ENCODE results near the gene CCT8.

DNA sequence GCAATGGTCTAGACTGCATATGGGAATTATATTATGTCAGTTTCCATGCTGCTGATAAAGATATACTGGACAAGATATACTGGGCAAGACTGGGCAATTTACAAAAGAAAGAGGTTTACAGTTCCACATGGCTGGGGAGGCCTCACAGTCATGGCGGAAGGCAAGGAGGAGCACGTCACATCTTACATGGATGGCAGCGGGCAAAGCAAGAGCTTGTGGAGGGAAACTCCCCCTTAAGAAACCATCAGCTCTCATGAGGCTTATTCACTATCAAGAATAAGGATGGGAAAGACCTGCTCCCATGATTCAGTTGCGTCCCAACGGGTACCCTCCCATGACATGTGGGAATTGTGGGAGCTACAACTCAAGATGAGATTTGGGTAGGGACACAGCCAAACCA lies 21.2 kb downstream of the CCT8 start:
- no peak for TF ChIP-seq FOXK2 (IDR thresholded peaks at IDR 0.05)
- TF ChIP-seq NFRKB (IDR thresholded peaks at IDR 0.05) = no peak
- no peak for TF ChIP-seq FOXM1 (IDR thresholded peaks at IDR 0.05; ENCODE audit: borderline replicate concordance)
- no peak for TF ChIP-seq SP1 (IDR thresholded peaks at IDR 0.05)
- no peak for TF ChIP-seq BHLHE40 (IDR thresholded peaks at IDR 0.05; ENCODE audit: borderline replicate concordance)
- no peak for TF ChIP-seq ZNF384 (IDR thresholded peaks at IDR 0.05)
- no peak for TF ChIP-seq TARDBP (IDR thresholded peaks at IDR 0.05)
- TF ChIP-seq LEF1 (IDR thresholded peaks at IDR 0.05; ENCODE audit: borderline replicate concordance) = no peak
- TF ChIP-seq CTBP1 (IDR thresholded peaks at IDR 0.05; ENCODE audit: borderline replicate concordance) = no peak
- TF ChIP-seq SUZ12 (IDR thresholded peaks at IDR 0.05) = no peak
- TF ChIP-seq, protein P1, sequence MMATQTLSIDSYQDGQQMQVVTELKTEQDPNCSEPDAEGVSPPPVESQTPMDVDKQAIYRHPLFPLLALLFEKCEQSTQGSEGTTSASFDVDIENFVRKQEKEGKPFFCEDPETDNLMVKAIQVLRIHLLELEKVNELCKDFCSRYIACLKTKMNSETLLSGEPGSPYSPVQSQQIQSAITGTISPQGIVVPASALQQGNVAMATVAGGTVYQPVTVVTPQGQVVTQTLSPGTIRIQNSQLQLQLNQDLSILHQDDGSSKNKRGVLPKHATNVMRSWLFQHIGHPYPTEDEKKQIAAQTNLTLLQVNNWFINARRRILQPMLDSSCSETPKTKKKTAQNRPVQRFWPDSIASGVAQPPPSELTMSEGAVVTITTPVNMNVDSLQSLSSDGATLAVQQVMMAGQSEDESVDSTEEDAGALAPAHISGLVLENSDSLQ (IDR thresholded peaks at IDR 0.05) = no peak
- TF ChIP-seq FOXA1 (IDR thresholded peaks at IDR 0.05) = no peak
- no peak for TF ChIP-seq ELF4 (IDR thresholded peaks at IDR 0.05)
- TF ChIP-seq ARNT (IDR thresholded peaks at IDR 0.05) = no peak

All from HEK293T (cell line).